K562 (cell line): Measurements from ENCODE around the gene STAMBPL1. TPM values are rescaled to one million over a fixed set of nuclear protein-coding genes. Genes with fewer than 3 reads are reported as not detected.

Source experiments
- ATAC-seq: fragments of 200-7000 bp; cut with Tn5 transposase; 3 replicates; pipeline ENCODE4 v1.9.1; 2020; ENCODE audit warnings: moderate library complexity
- BruUV-seq: library from RNA; stranded (reverse); fragments of 400-500 nt; replicated peaks from 2 replicates; lab custom pipeline; 2021; lab: Mats Ljungman, UMichigan
- CTCF ChIA-PET: fragments of 300-600 bp; formaldehyde crosslinking; extraction: SDS; loops from one replicate; lab custom pipeline; 2021; ENCODE audit warnings: low intra/inter-chr PET ratio; lab: Yijun Ruan, JAX
- POLR2A ChIA-PET: fragments of 300-600, 350-650 bp; sonication (Branson Sonifier 250); formaldehyde crosslinking; extraction: SDS; loops from one replicate; lab custom pipeline; 2021; ENCODE audit warnings: antibody characterized with exemption, inconsistent platforms; lab: Yijun Ruan, JAX
- DNase-seq, 4 experiments: peaks; one replicate each; pipeline versions ENCODE4 v3.0.0 to v3.0.0-alpha.2; 2011 to 2018; ENCODE audit warnings: low spot score in 3 of 4, mixed read lengths in 3 of 4; ENCODE audit errors: extremely low read depth in 1 of 4
- FAIRE-seq: peaks from 2 replicates; lab custom pipeline; 2011; peaks lifted over from hg19 to GRCh38; lab: Jason Lieb, UNC
- H2AFZ ChIP-seq: 2 replicates; pipeline ENCODE4 v1.6.0; 2011; ENCODE audit warnings: low read depth, low read length, control low read depth, inconsistent platforms
- H3K27ac ChIP-seq: fragments of 200-600 bp; 3 replicates; pipeline ENCODE4 v1.8.0; 2011; ENCODE audit warnings: low read depth, mild to moderate bottlenecking, control low read depth, inconsistent platforms, low read length, moderate library complexity, mixed read lengths; ENCODE audit errors: extremely low read depth
- H3K27me3 ChIP-seq, 2 experiments: fragments of 300-600 bp in 1 of 2; 2 replicates in 1 of 2; 3 replicates in 1 of 2; pipeline versions ENCODE4 v1.6.0 to v1.8.0; 2011; ENCODE audit warnings: inconsistent platforms in 2 of 2, low read length in 2 of 2, mild to moderate bottlenecking in 1 of 2, mixed read lengths in 1 of 2, moderate library complexity in 1 of 2; ENCODE audit not compliant: control insufficient read depth in 2 of 2, insufficient read depth in 2 of 2
- H3K36me3 ChIP-seq: fragments of 300-600 bp; 3 replicates; pipeline ENCODE4 v1.8.0; 2011; ENCODE audit warnings: mild to moderate bottlenecking, low read length, inconsistent platforms; ENCODE audit not compliant: control insufficient read depth, insufficient read depth
- H3K4me1 ChIP-seq, 2 experiments: fragments of 200-600 bp in 1 of 2; replicated peaks in 1 of 2; 2 replicates in 1 of 2; 3 replicates in 1 of 2; pipeline versions ENCODE4 v1.5.1 to v1.8.0; 2011; ENCODE audit warnings: inconsistent platforms in 2 of 2, low read length in 2 of 2, mild to moderate bottlenecking in 1 of 2, mixed read lengths in 1 of 2, moderate library complexity in 1 of 2; ENCODE audit not compliant: control insufficient read depth in 2 of 2, insufficient read depth in 2 of 2
- H3K4me2 ChIP-seq: 2 replicates; pipeline ENCODE4 v1.6.1; 2011; ENCODE audit warnings: low read length, control low read depth, inconsistent platforms, mixed read lengths; ENCODE audit not compliant: insufficient read depth
- H3K4me3 ChIP-seq: fragments of 200-600 bp; sonication (generic), shearing (Covaris generic); 2 replicates; pipeline ENCODE4 v1.5.1; 2016; ENCODE audit warnings: control low read depth, inconsistent platforms
- H3K79me2 ChIP-seq: fragments of 200-600 bp; 3 replicates; pipeline ENCODE4 v1.8.0; 2011; ENCODE audit warnings: low read length, inconsistent platforms; ENCODE audit not compliant: control insufficient read depth, insufficient read depth
- H3K9ac ChIP-seq, 2 experiments: 2 replicates each; pipeline versions ENCODE4 v1.6.0 to v1.6.1; 2011; ENCODE audit warnings: low read depth in 2 of 2, low read length in 2 of 2, control low read depth in 1 of 2, inconsistent platforms in 1 of 2, mild to moderate bottlenecking in 1 of 2, mixed read lengths in 1 of 2; ENCODE audit not compliant: insufficient read depth in 1 of 2
- H3K9me1 ChIP-seq: one replicate; pipeline ENCODE4 v1.6.0; 2011; ENCODE audit warnings: inconsistent platforms, mild to moderate bottlenecking, low read length, moderate library complexity; ENCODE audit not compliant: control insufficient read depth, insufficient read depth
- H3K9me3 ChIP-seq: replicated peaks from 2 replicates; pipeline ENCODE4 v1.5.1; 2011; ENCODE audit warnings: low read depth, low read length, inconsistent platforms; ENCODE audit not compliant: control insufficient read depth, insufficient read depth
- H4K20me1 ChIP-seq: replicated peaks from 2 replicates; pipeline ENCODE4 v1.6.1; 2011; ENCODE audit warnings: low read length, inconsistent platforms, mixed read lengths; ENCODE audit not compliant: control insufficient read depth, insufficient read depth
- BDP1 ChIP-seq: IDR thresholded peaks from 3 replicates; pipeline ENCODE4 v1.6.1; 2011; ENCODE audit not compliant: insufficient read length, insufficient read depth
- CBX5 ChIP-seq: IDR thresholded peaks from 2 replicates; pipeline ENCODE4 v1.6.1; 2014; ENCODE audit warnings: low read depth, borderline replicate concordance
- PCBP2 ChIP-seq: fragments of 200-400 bp; formaldehyde crosslinking; IDR thresholded peaks from 2 replicates; pipeline ENCODE4 v1.6.1; 2018; ENCODE audit warnings: low read length, low read depth, mild to moderate bottlenecking, moderate library complexity; ENCODE audit not compliant: poor library complexity, severe bottlenecking
- PTBP1 ChIP-seq: fragments of 200-400 bp; formaldehyde crosslinking; IDR thresholded peaks from 2 replicates; pipeline ENCODE4 v1.6.1; 2017; ENCODE audit warnings: low read depth, low read length
- RBM15 ChIP-seq: fragments of 200-400 bp; formaldehyde crosslinking; IDR thresholded peaks from 2 replicates; pipeline ENCODE4 v1.6.1; 2018; ENCODE audit warnings: mild to moderate bottlenecking, low read length, moderate library complexity; ENCODE audit not compliant: insufficient read depth
- SOX6 ChIP-seq: fragments of 450-650 bp; IDR thresholded peaks from 2 replicates; pipeline ENCODE4 v1.6.1; 2014; ENCODE audit warnings: mild to moderate bottlenecking
- ZNF133 ChIP-seq: fragments of 250-450 bp; sonication (Bioruptor Pico); IDR thresholded peaks from 2 replicates; pipeline ENCODE4 v1.4.0; 2020; ENCODE audit warnings: mild to moderate bottlenecking
- ZNF143 ChIP-seq: sonication (generic); formaldehyde crosslinking; IDR thresholded peaks from 2 replicates; pipeline ENCODE4 v1.9.0; 2022; ENCODE audit warnings: mild to moderate bottlenecking, missing genetic modification reagents
- ZNF696 ChIP-seq: fragments of 250-450 bp; sonication (Bioruptor Pico); conservative IDR thresholded peaks from 2 replicates; pipeline ENCODE4 v1.4.0; 2020; ENCODE audit warnings: mild to moderate bottlenecking, moderate library complexity
- ZNF764 ChIP-seq: fragments of 250-450 bp; sonication (Bioruptor Pico); IDR thresholded peaks from 2 replicates; pipeline ENCODE4 v1.4.0; 2020; ENCODE audit warnings: low read depth, mild to moderate bottlenecking, moderate library complexity
- WGBS: fragments of 100-300 bp; shearing (Covaris generic); methylation state at CpG from one replicate; pipeline ENCODE4 v1.1.6; 2016; ENCODE audit warnings: low coverage, mixed read lengths; ENCODE audit not compliant: insufficient coverage; ENCODE audit errors: missing lambda C conversion rate; 5-methylcytosine and 5-hydroxymethylcytosine counted together
- in situ Hi-C: fragments of 300-500 bp; cut with MboI; formaldehyde crosslinking; loops from 4 replicates; pipeline ENCODE4 v1.15.0; 2018; ENCODE audit warnings: inconsistent platforms, mixed read lengths
- intact Hi-C: fragments of 100-400 bp; cut with micrococcal nuclease; formaldehyde crosslinking; loops from 2 replicates; pipeline ENCODE4 v1.14.2; 2022
- polyA plus RNA-seq, 8 experiments: library from polyadenylated mRNA; depleted of rRNA in 4 of 8; stranded (reverse) in 5 of 8; unstranded in 3 of 8; fragments of >200 nt; fragmentation: Nextera tagmentation in 2 of 8; fragmentation: Illumina TruSeq in 1 of 8; extraction: Ambion mirVana in 2 of 8; extraction: Trizol in 1 of 8; gene quantifications; 2 replicates each; pipeline versions ENCODE4 v1.2.1 to v1.2.3, GENCODE V29; 2011 to 2014; ENCODE audit warnings: inconsistent platforms in 1 of 8, missing spikeins in 1 of 8
- total RNA-seq, 7 experiments: library from RNA; depleted of rRNA in 6 of 7; stranded (reverse); fragments of >200 nt in 6 of 7; fragmentation: Illumina TruSeq in 2 of 7; extraction: Trizol in 2 of 7; gene quantifications; 2 replicates each; pipeline versions ENCODE4 v1.2.1 to v1.2.3, GENCODE V29; 2011 to 2021; ENCODE audit warnings: low replicate concordance in 1 of 7
- TF ChIP-seq, protein P1 (sequence below): sonication (generic); formaldehyde crosslinking; IDR thresholded peaks from 2 replicates; pipeline ENCODE4 v1.5.0; 2020; ENCODE audit warnings: missing genetic modification reagents
- TF ChIP-seq, protein P2 (sequence below): fragments of 450-650 bp; IDR thresholded peaks from 2 replicates; pipeline ENCODE4 v1.6.1; 2017; ENCODE audit warnings: antibody characterized with exemption

STAMBPL1 gene
- total and polyA plus RNA-seq, 9 of the 15 experiments (the other 6 are each of a cell fraction or from before 2014, with no cell fraction given), result 0.09 TPM; not detected in 8

- no peak for TF ChIP-seq ZNF143
- TF ChIP-seq BDP1, result no peak
- TF ChIP-seq PTBP1, result no peak
- TF ChIP-seq, protein P1, sequence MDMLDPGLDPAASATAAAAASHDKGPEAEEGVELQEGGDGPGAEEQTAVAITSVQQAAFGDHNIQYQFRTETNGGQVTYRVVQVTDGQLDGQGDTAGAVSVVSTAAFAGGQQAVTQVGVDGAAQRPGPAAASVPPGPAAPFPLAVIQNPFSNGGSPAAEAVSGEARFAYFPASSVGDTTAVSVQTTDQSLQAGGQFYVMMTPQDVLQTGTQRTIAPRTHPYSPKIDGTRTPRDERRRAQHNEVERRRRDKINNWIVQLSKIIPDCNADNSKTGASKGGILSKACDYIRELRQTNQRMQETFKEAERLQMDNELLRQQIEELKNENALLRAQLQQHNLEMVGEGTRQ (CRISPR knock-in tag), result no peak
- TF ChIP-seq ZNF133 (CRISPR knock-in tag), result no peak
- TF ChIP-seq, protein P2, sequence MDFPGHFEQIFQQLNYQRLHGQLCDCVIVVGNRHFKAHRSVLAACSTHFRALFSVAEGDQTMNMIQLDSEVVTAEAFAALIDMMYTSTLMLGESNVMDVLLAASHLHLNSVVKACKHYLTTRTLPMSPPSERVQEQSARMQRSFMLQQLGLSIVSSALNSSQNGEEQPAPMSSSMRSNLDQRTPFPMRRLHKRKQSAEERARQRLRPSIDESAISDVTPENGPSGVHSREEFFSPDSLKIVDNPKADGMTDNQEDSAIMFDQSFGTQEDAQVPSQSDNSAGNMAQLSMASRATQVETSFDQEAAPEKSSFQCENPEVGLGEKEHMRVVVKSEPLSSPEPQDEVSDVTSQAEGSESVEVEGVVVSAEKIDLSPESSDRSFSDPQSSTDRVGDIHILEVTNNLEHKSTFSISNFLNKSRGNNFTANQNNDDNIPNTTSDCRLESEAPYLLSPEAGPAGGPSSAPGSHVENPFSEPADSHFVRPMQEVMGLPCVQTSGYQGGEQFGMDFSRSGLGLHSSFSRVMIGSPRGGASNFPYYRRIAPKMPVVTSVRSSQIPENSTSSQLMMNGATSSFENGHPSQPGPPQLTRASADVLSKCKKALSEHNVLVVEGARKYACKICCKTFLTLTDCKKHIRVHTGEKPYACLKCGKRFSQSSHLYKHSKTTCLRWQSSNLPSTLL, result no peak
- no peak for TF ChIP-seq ZNF764 (CRISPR knock-in tag)
- no peak for TF ChIP-seq RBM15
- TF ChIP-seq CBX5, result no peak
- TF ChIP-seq ZNF696 (CRISPR knock-in tag), result no peak
- no peak for TF ChIP-seq SOX6
- TF ChIP-seq PCBP2, result no peak
- in situ Hi-C loops (no loop called here), intact Hi-C loops (no loop called here)
- Histone ChIP-seq H3K36me3 (no peaks in the 10 kb centered on the region), H3K27me3 (no peaks in the 10 kb centered on the region), H3K4me1 (no peaks in the 10 kb centered on the region), H3K4me3 (no peak overlapping the region), H3K9me3 (no peaks in the 10 kb centered on the region), H3K79me2 (no peaks in the 10 kb centered on the region), H3K9me1 (no peaks in the 10 kb centered on the region), H3K9ac (no peak overlapping the region), H3K27ac (no peak overlapping the region), H2AFZ (no peak overlapping the region), H3K4me2 (no peak overlapping the region), H4K20me1 (no peaks in the 10 kb centered on the region)
- FAIRE-seq (no peak), ATAC-seq (no peak), DNase-seq (no peak)
- ChIA-PET CTCF (no interaction called here), POLR2A (no interaction called here)
- WGBS, result 0% methylated on average over 2 of the region's 2 CpGs
- no TSS peak for BruUV-seq
Observed at GRCh38 chr10:88933564-88933963, 53.5 kb downstream of the STAMBPL1 start.
